Measurements from ENCODE around the gene AGMO.

- no peak for TF ChIP-seq CTCF (IDR thresholded peaks at IDR 0.05)
- no peak for TF ChIP-seq REST (IDR thresholded peaks at IDR 0.05; ENCODE audit: insufficient read depth in 1 of 2, low read depth in 2 of 2, low read length in 1 of 2)
Observed at GRCh38 chr7:15461576-15461975, 100.2 kb downstream of the AGMO start.

Data from Panc1 (cell line).